Measurements from ENCODE around the gene EPS8.
"Not testable (repeated sequence)": the region's sequence is repeated elsewhere in the genome, so short reads cannot be mapped to it uniquely, and the experiment has no call there.

Gene EPS8

DNA sequence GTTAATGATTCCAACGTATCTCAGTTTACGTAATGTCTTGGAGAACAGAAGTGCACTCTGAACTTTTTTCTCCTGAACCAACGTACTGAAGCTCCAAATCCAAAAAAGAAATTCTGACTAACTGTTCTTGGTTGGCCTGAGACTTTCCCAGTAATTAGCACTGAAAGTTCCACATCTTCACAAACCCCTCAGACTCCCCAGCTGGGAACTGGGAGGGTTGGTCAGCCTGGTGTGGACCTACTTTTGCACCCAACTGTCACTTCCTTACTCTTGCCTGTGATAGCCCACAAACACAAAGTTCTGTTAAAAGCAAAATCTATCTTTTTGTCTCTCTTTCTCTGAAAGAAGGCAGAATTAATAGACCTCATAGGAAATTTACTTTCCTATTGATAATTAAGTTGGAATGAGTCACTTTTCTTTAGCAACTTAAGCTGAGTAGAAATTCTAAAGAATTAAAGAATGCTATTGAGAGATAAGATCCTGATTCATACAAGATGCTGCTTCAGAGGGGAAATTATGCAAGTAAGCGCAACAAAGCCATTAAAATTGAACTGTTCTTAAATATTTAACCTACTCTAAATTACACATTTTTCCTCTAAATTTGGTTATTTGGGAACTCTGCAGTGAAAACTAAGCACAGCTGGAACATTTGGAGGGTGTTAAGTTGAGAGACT is 155.0 kb downstream of the EPS8 start:
- no peak for DNase-seq

- no peak for DNase-seq
These were observed 156.0 kb downstream of the EPS8 start for GRCh38 chr12:15633201-15633600.

GRCh38 chr12:15632708-15633107 is 156.5 kb downstream of the EPS8 start:
- no peak for DNase-seq

DNA sequence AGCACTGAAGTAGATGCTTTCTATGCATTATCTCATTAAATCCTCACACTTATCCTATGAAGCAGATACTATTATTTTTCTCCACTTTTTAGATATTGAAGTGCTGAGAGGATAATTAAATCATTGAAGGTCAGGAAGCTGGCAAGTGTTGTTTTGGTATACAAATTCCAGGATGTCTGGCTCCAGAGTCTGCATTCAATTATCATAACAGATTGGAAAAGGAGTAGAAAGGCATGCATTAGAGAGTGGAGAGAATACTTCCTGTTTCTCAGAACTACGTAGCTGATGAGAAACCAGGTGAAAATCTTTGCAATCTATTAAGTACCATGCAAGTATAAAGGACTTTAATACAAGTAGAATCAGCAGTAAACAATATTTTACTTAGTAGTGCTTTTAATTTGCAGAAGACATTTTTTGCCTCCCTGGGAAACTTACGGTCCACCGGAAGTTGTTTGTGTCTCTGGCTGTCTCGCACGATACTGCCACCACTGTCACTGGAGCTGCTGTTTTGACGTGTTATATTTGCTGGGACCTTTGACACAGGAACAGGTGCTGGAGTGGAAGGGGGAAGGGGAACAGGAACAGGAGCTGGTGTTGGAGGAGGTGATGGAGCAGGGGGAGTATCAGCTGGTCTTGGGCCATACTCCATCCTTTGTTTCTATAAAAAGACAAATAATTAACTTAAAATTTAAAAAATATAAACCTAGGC is 158.0 kb downstream of the EPS8 start:
- peak; percentile 31 for DNase-seq

- no peak for DNase-seq
These were observed 159.4 kb downstream of the EPS8 start for GRCh38 chr12:15629761-15630160.

GRCh38 chr12:15629108-15629507 is 160.1 kb downstream of the EPS8 start:
- no peak for DNase-seq

DNA sequence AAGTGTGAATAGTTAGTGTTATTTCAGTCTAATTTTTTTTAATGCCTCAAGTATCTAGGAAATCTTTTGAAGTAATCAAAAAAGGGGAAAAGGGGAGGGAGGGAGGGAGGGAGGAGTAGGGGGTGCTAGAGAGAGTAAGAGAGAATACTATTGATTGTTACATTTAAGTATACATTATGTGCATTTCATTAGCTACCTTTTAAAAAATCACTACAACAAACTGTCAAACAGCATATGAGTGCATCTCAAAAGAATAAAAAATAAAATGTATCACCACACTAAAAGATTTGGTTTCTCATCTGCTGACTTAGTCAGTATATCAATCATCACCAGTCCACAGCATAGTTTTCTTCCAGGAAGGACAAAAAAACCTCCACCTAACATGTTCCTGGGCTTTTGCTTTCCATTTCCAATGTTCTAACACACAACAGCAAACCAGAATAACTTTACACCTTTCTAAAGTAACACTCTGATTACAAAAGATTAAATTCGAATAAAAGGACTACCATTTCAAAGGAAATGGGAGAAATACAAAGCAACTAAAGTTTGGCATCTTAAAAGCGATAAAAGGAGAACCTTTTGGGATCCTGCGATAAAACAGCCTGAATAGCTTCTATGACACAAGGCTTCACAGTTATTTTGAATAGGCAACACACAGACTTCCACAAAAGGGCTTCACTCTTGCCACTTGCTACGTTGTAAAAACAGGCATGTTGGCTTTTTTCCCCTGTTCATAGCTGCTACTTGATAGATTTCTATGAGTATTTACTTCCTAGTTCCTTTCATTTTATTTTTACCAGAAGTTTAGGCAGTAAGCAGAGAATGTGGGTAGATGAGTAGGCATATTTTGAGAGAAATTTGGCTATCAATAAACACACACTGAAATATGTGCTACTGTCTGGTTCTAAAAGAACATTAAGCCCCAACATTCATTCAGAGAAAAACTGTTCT is 160.9 kb downstream of the EPS8 start:
- DNase-seq = no peak

- no peak for DNase-seq
These were observed 164.1 kb downstream of the EPS8 start for GRCh38 chr12:15625075-15625474.

- DNase-seq = no peak
These were observed 168.2 kb downstream of the EPS8 start for GRCh38 chr12:15620741-15621539.

GRCh38 chr12:15616495-15616894 is 172.7 kb downstream of the EPS8 start:
- not testable (repeated sequence) for DNase-seq

DNA sequence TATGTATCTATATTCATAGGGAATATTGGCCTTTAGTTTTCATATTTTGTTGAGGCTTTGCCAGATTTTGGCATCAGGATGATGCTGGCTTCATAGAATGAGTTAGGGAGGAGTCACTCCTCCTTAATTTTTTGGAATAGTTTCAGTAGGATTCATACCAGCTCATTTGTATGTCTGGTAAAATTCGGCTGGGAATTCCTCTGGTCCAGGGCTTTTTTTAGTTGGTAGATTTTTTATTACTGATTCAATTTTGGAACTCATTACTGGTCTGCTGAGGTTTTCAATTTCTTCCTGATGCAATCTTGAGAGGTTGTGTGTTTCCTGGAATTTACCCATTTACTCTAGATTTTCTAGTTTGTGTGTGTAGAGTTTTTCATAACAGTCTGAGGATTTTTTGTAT is 175.2 kb downstream of the EPS8 start:
- DNase-seq = no peak

GRCh38 chr12:15608941-15609340 is 180.2 kb downstream of the EPS8 start:
- no peak for DNase-seq

DNA sequence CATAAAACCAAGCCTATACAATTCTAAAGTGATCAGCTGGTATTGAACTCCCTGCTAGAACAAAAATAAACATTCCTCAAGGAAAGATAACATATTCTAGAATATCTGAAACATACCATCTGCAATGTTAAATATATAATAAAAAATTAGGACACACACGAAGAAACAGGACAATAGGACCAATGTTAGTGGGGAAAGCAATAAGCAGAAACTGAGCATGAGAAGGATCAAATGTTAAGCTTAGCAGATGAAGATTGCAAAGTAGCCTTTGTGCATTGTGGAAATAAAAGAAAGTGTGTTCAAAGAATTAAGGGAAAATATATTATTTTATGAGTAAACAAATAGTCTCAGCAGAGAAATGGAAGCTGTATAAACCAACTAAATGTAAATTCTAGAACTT is 180.8 kb downstream of the EPS8 start:
- no peak for DNase-seq

DNA sequence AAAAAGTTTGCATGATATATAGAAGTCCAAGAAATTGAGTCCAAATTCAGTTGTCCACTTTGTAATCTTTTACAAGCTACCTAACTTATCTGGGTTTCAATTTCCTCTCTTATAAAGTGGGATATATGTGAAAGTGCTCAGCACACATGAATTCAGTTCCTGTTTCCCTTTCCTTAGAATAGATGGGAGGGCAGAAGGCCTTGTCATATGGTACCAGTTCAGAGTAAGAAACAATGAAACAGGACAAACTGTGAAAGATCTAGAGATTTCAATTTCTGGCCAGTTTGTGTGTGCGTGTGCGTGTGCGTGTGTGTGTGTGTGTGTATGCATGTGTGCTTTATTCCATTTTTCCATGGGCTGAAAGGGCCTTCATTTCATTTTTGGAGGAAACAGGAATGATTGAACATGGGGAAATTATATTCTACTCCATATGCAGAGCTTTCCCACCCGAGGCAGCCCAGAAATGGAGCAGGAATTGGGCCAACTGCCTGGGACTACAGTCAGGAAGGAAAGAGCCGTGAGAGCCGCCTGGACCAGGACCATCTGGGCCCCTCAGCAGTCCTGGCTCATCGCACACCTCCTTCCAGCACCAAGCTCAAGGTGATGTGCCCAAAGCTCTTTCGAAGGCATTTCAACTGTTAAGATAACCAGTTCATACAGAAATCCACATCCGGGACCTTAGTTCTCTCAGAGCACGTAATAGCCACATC is 183.2 kb downstream of the EPS8 start:
- no peak for DNase-seq

GRCh38 chr12:15603474-15604085 is 185.6 kb downstream of the EPS8 start:
- DNase-seq = no peak

DNA sequence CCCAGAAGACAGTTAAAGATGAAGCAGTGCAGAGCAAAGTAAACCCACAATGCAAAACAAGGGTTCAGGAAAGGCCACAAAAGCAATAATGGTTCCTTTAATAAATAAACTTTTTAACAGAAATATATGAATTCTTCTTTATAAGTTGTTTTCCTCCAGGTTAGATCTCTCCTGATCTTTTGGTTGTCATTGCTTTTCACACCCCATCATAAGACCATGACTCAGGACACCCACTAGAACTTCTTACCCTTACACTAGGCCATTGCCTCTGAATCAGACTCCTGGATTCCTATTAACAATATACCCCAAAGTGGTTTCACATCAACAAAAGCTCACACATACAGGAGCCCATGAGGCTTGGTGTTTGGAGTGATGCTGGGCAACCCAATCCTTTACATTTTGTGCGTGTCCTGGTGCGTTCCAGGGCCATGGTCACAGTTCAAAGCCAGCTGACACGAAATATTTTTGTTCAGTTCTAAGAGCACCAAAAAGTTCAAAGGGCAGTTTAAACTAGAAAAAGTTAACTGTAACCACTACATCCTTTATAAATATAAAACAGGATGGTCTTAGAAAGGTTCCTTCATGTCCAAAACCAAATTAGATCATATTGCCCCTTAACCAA is 187.0 kb downstream of the EPS8 start:
- DNase-seq = no peak

GRCh38 chr12:15601210-15601800 is 187.9 kb downstream of the EPS8 start:
- no peak for DNase-seq

GRCh38 chr12:15600223-15600935 is 188.8 kb downstream of the EPS8 start:
- DNase-seq = no peak

- DNase-seq = peak; percentile 11
These were observed 189.7 kb downstream of the EPS8 start for GRCh38 chr12:15599266-15600037.
